ENCODE measurements around the gene HEATR1. TPM values are rescaled to one million over a fixed set of nuclear protein-coding genes. Genes with fewer than 3 reads are reported as not detected.
A peak's percentile ranks its signal among the peaks of the same experiment; 100 is the strongest.

The HEATR1 gene
- total RNA-seq, 1 experiment from 2014 or later: 27.6 TPM

DNA sequence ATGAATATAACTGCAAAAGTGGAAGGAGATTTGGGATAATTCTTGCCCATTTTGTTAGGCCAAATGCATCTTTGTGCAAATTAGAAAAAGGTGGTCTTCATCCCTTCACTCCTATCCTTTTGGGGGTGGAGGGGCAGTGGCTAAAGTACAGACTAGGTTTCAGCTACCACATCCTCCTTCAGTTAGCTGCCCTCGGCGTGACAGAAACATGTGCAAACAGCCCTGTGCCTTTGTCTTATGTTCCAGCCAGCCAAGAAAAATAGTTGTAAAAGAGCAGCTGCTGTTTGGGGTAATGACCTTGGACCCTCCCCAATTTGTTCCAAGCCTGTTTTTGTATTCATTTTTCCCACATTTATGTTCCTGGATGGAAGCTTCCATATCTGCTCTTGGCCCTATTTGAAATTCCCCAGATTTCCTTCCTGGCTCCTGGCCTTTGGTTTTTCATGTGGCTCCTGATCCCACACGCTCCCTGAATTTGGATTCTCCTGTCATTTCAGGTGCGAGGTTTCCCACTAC, 88.8 kb downstream of the HEATR1 start:
- no peak for TF ChIP-seq EZH2phosphoT487 (IDR thresholded peaks at IDR 0.05; ENCODE audit: borderline replicate concordance, low read length)
- TF ChIP-seq, protein P1, sequence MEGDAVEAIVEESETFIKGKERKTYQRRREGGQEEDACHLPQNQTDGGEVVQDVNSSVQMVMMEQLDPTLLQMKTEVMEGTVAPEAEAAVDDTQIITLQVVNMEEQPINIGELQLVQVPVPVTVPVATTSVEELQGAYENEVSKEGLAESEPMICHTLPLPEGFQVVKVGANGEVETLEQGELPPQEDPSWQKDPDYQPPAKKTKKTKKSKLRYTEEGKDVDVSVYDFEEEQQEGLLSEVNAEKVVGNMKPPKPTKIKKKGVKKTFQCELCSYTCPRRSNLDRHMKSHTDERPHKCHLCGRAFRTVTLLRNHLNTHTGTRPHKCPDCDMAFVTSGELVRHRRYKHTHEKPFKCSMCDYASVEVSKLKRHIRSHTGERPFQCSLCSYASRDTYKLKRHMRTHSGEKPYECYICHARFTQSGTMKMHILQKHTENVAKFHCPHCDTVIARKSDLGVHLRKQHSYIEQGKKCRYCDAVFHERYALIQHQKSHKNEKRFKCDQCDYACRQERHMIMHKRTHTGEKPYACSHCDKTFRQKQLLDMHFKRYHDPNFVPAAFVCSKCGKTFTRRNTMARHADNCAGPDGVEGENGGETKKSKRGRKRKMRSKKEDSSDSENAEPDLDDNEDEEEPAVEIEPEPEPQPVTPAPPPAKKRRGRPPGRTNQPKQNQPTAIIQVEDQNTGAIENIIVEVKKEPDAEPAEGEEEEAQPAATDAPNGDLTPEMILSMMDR (conservative IDR thresholded peaks at IDR 0.05; ENCODE audit: low read depth, low read length): no peak
- TF ChIP-seq EZH2 (IDR thresholded peaks at IDR 0.05; ENCODE audit: low read length, unreplicated experiment): no peak
- Histone ChIP-seq H3K4me1 (ENCODE audit: insufficient read depth, low read length) (peaks cover 35% of the 10 kb centered on the region), H3K27ac (ENCODE audit: low read length) (0 out of 2 replicates have a peak overlapping the region, but pooled peaks have one; percentile 39), H3K27me3 (ENCODE audit: low read length) (no peaks in the 10 kb centered on the region), H3K36me3 (ENCODE audit: low read depth, low read length) (no peaks in the 10 kb centered on the region), H3K4me2 (ENCODE audit: low read length) (peak overlapping the region; percentile 72), H3K9me2 (replicated peaks; ENCODE audit: low read length) (no peaks in the 10 kb centered on the region), H3K9ac (ENCODE audit: low read length) (no peak overlapping the region), H3K4me3 (ENCODE audit: low read length) (peak overlapping the region; percentile 37; the same call in 1 of the 2 replicates), H3K9me3 (ENCODE audit: low read length) (no peaks in the 10 kb centered on the region), H4K20me1 (ENCODE audit: low read length) (no peaks in the 10 kb centered on the region), H3F3A (ENCODE audit: low read length, unreplicated experiment) (no peaks in the 10 kb centered on the region), H3K79me2 (ENCODE audit: low read length) (no peaks in the 10 kb centered on the region), H2AFZ (ENCODE audit: low read length) (peak overlapping the region; percentile 64)
- ChIA-PET POLR2A (ENCODE audit: unreplicated experiment) (interaction anchor here (0.6 kb wide), 1 partner anchor 89 kb away, joined by 3 read pairs; no protein-coding TSS in a partner anchor), CTCF (no interaction called here)
- intact Hi-C loops (cut with micrococcal nuclease): no loop called here
- DNase-seq (peak; percentile 17), ATAC-seq (peak; percentile 50)
- no TSS peak for BruUV-seq (replicated peaks)

DNA sequence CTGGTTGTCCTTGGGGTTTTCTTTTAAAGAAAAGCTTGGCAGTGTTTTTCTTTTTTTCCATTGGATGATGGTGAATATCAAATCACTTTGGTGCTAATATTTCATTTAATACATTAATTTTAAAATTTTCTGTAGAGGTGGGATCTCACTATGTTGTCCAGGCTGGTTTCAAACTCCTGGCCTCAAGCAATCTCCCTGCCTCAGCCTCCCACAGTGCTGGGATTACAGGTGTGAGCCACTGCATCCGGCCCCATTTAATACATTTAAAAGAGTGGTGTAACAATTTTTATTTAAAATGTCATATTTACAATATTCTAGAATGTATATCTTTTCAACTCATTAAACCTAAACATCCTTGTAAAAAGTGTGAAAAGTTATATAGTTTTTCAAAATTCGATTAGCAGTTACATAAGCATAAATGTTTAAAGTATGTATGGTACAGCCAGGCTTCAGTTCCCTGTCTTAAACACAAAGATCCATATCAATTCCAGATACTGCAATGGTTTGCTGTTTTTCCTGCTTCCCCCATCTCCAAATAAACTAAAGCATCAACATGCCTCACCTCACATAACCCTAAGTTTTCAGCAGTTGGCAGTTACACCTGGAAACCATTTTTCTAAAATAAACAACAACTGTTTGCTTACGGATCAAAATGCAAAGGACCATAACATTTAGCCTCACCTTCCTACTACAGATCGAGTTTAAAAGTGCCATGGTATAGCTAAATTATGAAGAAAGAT, 89.4 kb downstream of the HEATR1 start:
- Histone ChIP-seq H3K27me3 (ENCODE audit: low read length) (no peaks in the 10 kb centered on the region), H3K4me2 (ENCODE audit: low read length) (peak overlapping the region; percentile 72)

More for the DNA sequence above, 89.4 kb downstream of the HEATR1 start:
- peak overlapping the region; percentile 64 for H2AFZ ChIP-seq (ENCODE audit: low read length)
- DNase-seq (peak; percentile 54), ATAC-seq (peak; percentile 40)
- ChIA-PET CTCF (no interaction called here), POLR2A (ENCODE audit: unreplicated experiment) (interaction anchor here (0.6 kb wide), 1 partner anchor 90 kb away, joined by 3 read pairs; no protein-coding TSS in a partner anchor)
- peaks cover 35% of the 10 kb centered on the region for H3K4me1 ChIP-seq (ENCODE audit: insufficient read depth, low read length)
- no peaks in the 10 kb centered on the region for H4K20me1 ChIP-seq (ENCODE audit: low read length)
- H3K4me3 ChIP-seq (ENCODE audit: low read length): peak overlapping the region; percentile 37; the same call in 1 of the 2 replicates
- intact Hi-C loops (cut with micrococcal nuclease): no loop called here
- no TSS peak for BruUV-seq (replicated peaks)
- no peak for TF ChIP-seq EZH2phosphoT487 (IDR thresholded peaks at IDR 0.05; ENCODE audit: borderline replicate concordance, low read length)
- no peak for TF ChIP-seq EZH2 (IDR thresholded peaks at IDR 0.05; ENCODE audit: low read length, unreplicated experiment)
- TF ChIP-seq, protein P1 (conservative IDR thresholded peaks at IDR 0.05; ENCODE audit: low read depth, low read length): no peak
- H3K36me3 ChIP-seq (ENCODE audit: low read depth, low read length): no peaks in the 10 kb centered on the region
- H3K27ac ChIP-seq (ENCODE audit: low read length): 0 out of 2 replicates have a peak overlapping the region, but pooled peaks have one; percentile 39
- no peaks in the 10 kb centered on the region for H3K9me2 ChIP-seq (replicated peaks; ENCODE audit: low read length)
- no peaks in the 10 kb centered on the region for H3K79me2 ChIP-seq (ENCODE audit: low read length)
- H3F3A ChIP-seq (ENCODE audit: low read length, unreplicated experiment): no peaks in the 10 kb centered on the region
- H3K9ac ChIP-seq (ENCODE audit: low read length): no peak overlapping the region
- no peaks in the 10 kb centered on the region for H3K9me3 ChIP-seq (ENCODE audit: low read length)

All from PC-3 (cell line).